Endothelial cell of umbilical vein (primary cell): ENCODE measurements around the gene EEF1G. TPM values are rescaled to one million over a fixed set of nuclear protein-coding genes. Genes with fewer than 3 reads are reported as not detected.
A peak's percentile ranks its signal among the peaks of the same experiment; 100 is the strongest.

Experiments used
- BruUV-seq: library from RNA; stranded (reverse); fragments of 400-500 nt; replicated peaks from 2 replicates; lab custom pipeline; 2021; lab: Mats Ljungman, UMichigan
- CTCF ChIA-PET: fragments of 300-600, 350-600 bp; sonication (Branson Sonifier 250); formaldehyde crosslinking; loops from one replicate; lab custom pipeline; 2021; ENCODE audit warnings: antibody characterized with exemption, inconsistent platforms; lab: Charles Lee
- POLR2A ChIA-PET: fragments of 300-600, 350-600 bp; sonication (Branson Sonifier 250); formaldehyde crosslinking; loops from one replicate; lab custom pipeline; 2021; ENCODE audit warnings: antibody characterized with exemption, inconsistent platforms; lab: Charles Lee
- DNase-seq: peaks from one replicate; pipeline ENCODE4 v3.0.0-alpha.2; 2011; ENCODE audit warnings: low read depth, low spot score
- FAIRE-seq: peaks from 2 replicates; lab custom pipeline; 2011; peaks lifted over from hg19 to GRCh38; lab: Jason Lieb, UNC
- H2AFZ ChIP-seq: 2 replicates; pipeline ENCODE4 v1.6.0; 2012; ENCODE audit warnings: low read depth, low read length, control low read depth, inconsistent platforms
- H3K27ac ChIP-seq: 2 replicates; pipeline ENCODE4 v1.5.1; 2011; ENCODE audit warnings: low read depth, mild to moderate bottlenecking, control low read depth, low read length, moderate library complexity; ENCODE audit not compliant: insufficient read depth
- H3K27me3 ChIP-seq, 2 experiments: 2 replicates each; pipeline versions ENCODE4 v1.6.0 to v1.6.1; 2011; ENCODE audit warnings: low read length in 2 of 2, mixed read lengths in 1 of 2; ENCODE audit not compliant: control insufficient read depth in 2 of 2, insufficient read depth in 2 of 2
- H3K36me3 ChIP-seq, 2 experiments: 2 replicates in 1 of 2; 3 replicates in 1 of 2; pipeline ENCODE4 v1.5.1; 2011; ENCODE audit warnings: low read length in 2 of 2, mild to moderate bottlenecking in 1 of 2, moderate library complexity in 1 of 2; ENCODE audit not compliant: control insufficient read depth in 2 of 2, insufficient read depth in 2 of 2; ENCODE audit errors: extremely low read depth in 1 of 2
- H3K4me1 ChIP-seq: 3 replicates; pipeline ENCODE4 v1.5.1; 2011; ENCODE audit warnings: mild to moderate bottlenecking, low read length; ENCODE audit not compliant: control insufficient read depth, insufficient read depth; ENCODE audit errors: extremely low read depth
- H3K4me2 ChIP-seq: 2 replicates; pipeline ENCODE4 v1.6.1; 2011; ENCODE audit warnings: low read length, control low read depth, mixed read lengths; ENCODE audit not compliant: insufficient read depth
- H3K4me3 ChIP-seq, 3 experiments: fragments of 200-600 bp in 1 of 3; sonication (generic), shearing (Covaris generic) in 1 of 3; replicated peaks in 1 of 3; 2 replicates each; pipeline ENCODE4 v1.5.1; 2011 to 2016; ENCODE audit warnings: control low read depth in 3 of 3, low read length in 3 of 3, mild to moderate bottlenecking in 2 of 3, inconsistent platforms in 1 of 3, low read depth in 1 of 3, moderate library complexity in 1 of 3; ENCODE audit not compliant: insufficient read depth in 1 of 3
- H3K79me2 ChIP-seq: 2 replicates; pipeline ENCODE4 v1.6.0; 2012; ENCODE audit warnings: low read length, inconsistent platforms; ENCODE audit not compliant: control insufficient read depth, insufficient read depth
- H3K9ac ChIP-seq: replicated peaks from 2 replicates; pipeline ENCODE3; 2011; ENCODE audit warnings: low read length, control low read depth; ENCODE audit not compliant: insufficient read depth; ENCODE audit errors: extremely low read depth
- H3K9me1 ChIP-seq: replicated peaks from 3 replicates; pipeline ENCODE4 v1.6.0; 2011; ENCODE audit warnings: mild to moderate bottlenecking, low read length; ENCODE audit not compliant: control insufficient read depth, insufficient read depth; ENCODE audit errors: extremely low read depth
- H3K9me3 ChIP-seq: replicated peaks from 2 replicates; pipeline ENCODE4 v1.5.1; 2012; ENCODE audit warnings: low read length, inconsistent platforms; ENCODE audit not compliant: control insufficient read depth, insufficient read depth
- H4K20me1 ChIP-seq: replicated peaks from 2 replicates; pipeline ENCODE3; 2011; ENCODE audit warnings: mild to moderate bottlenecking, low read length; ENCODE audit not compliant: control insufficient read depth, insufficient read depth; ENCODE audit errors: extremely low read depth
- CTCF ChIP-seq, 2 donors: IDR thresholded peaks; 1 replicate in 1 of 2; 2 replicates in 1 of 2; pipeline ENCODE4 v1.5.1; 2011; ENCODE audit warnings: low read length in 2 of 2, mild to moderate bottlenecking in 2 of 2, moderate library complexity in 2 of 2, control low read depth in 1 of 2, inconsistent platforms in 1 of 2, low read depth in 1 of 2; ENCODE audit not compliant: insufficient read depth in 1 of 2; ENCODE audit errors: extremely low read depth in 1 of 2
- EZH2 ChIP-seq: IDR thresholded peaks from 2 replicates; pipeline ENCODE4 v1.6.1; 2012; ENCODE audit warnings: borderline replicate concordance, low read depth, mild to moderate bottlenecking, moderate library complexity, low read length, inconsistent platforms; ENCODE audit not compliant: severe bottlenecking
- FOS ChIP-seq: IDR thresholded peaks from 2 replicates; pipeline ENCODE4 v1.6.1; 2011; ENCODE audit warnings: mild to moderate bottlenecking, low read length, moderate library complexity, borderline replicate concordance; ENCODE audit not compliant: insufficient read depth
- GATA2 ChIP-seq: IDR thresholded peaks from 2 replicates; pipeline ENCODE4 v1.7.0; 2011; ENCODE audit warnings: low read depth, mild to moderate bottlenecking, moderate library complexity, mixed read lengths, low read length; ENCODE audit not compliant: insufficient read length, insufficient read depth
- JUN ChIP-seq: IDR thresholded peaks from 2 replicates; pipeline ENCODE4 v1.6.1; 2011; ENCODE audit warnings: borderline replicate concordance, low read depth; ENCODE audit not compliant: insufficient read length, insufficient read depth
- MAX ChIP-seq: IDR thresholded peaks from 2 replicates; pipeline ENCODE4 v1.6.1; 2011; ENCODE audit not compliant: insufficient read depth, insufficient read length
- MYC ChIP-seq: IDR thresholded peaks from one replicate; pipeline ENCODE4 v1.6.1; 2011; ENCODE audit warnings: mild to moderate bottlenecking, low read depth, low read length
- POLR2A ChIP-seq: IDR thresholded peaks from 2 replicates; pipeline ENCODE4 v1.6.1; 2012; ENCODE audit warnings: low read depth, mild to moderate bottlenecking, control low read depth, low read length
- POLR2AphosphoS5 ChIP-seq: IDR thresholded peaks from 2 replicates; pipeline ENCODE4 v1.6.1; 2012; ENCODE audit warnings: low read depth, mild to moderate bottlenecking, control low read depth, low read length, moderate library complexity; ENCODE audit not compliant: insufficient read depth
- dilution Hi-C: fragments of 300-500 bp; cut with MboI; formaldehyde crosslinking; loops from one replicate; pipeline ENCODE4 v1.15.0; 2019; ENCODE audit warnings: low sequenced_read_pairs; ENCODE audit not compliant: extremely low pct_ligation_motif_present
- intact Hi-C: fragments of 100-400 bp; cut with micrococcal nuclease; formaldehyde crosslinking; loops from one replicate; pipeline ENCODE4 v1.10.0; 2022
- polyA plus RNA-seq, 4 experiments: library from polyadenylated mRNA; depleted of rRNA in 3 of 4; stranded (reverse) in 3 of 4; unstranded in 1 of 4; fragments of >200 nt; gene quantifications; 2 replicates each; pipeline versions ENCODE4 v1.2.1 to v1.2.3, GENCODE V29; 2011 to 2012; ENCODE audit warnings: missing spikeins in 1 of 4
- total RNA-seq: library from RNA; stranded (reverse); gene quantifications from 2 replicates; pipeline ENCODE4 v1.2.3, GENCODE V29; 2021

Gene EEF1G
- total and polyA plus RNA-seq, 2 donors (not counting 3 experiments of a cell fraction or from before 2014, with no cell fraction given): 1,341 to 2,133 TPM

GRCh38 chr11:62575837-62576236 lies 2.1 kb upstream of the EEF1G start:
- intact Hi-C loops (no loop called here), dilution Hi-C loops (no loop called here)
- Histone ChIP-seq H2AFZ (no peak overlapping the region), H3K27ac (peak overlapping the region; percentile 99), H3K79me2 (peaks cover 48% of the 10 kb centered on the region), H3K4me2 (peak overlapping the region; percentile 62), H3K4me1 (peaks cover 57% of the 10 kb centered on the region), H3K27me3 (no peaks in the 10 kb centered on the region), H4K20me1 (no peaks in the 10 kb centered on the region), H3K9ac (peak overlapping the region; percentile 93), H3K9me1 (no peaks in the 10 kb centered on the region), H3K4me3 (peak overlapping the region in 2 of 3 experiments; percentile 50 to 73), H3K9me3 (no peaks in the 10 kb centered on the region), H3K36me3 (peaks cover 8 to 12% of the 10 kb centered on the region in 2 experiments)
- no peak for DNase-seq
- no TSS peak for BruUV-seq
- TF ChIP-seq MYC (no peak), POLR2A (no peak), MAX (no peak), GATA2 (no peak), FOS (no peak), EZH2 (no peak), JUN (no peak), CTCF (IDR thresholded peaks at IDR 0.05; ENCODE audit: extremely low read depth in 1 of 2, insufficient read depth in 1 of 2, low read depth in 1 of 2, low read length in 2 of 2) (no peak), POLR2AphosphoS5 (no peak)
- no peak for FAIRE-seq
- ChIA-PET CTCF (interaction anchor here (0.8 to 2.8 kb wide), 4 partner anchors 13 to 151 kb away, joined by 3 to 17 read pairs (median 6); partner anchors contain the start of gene TUT1), POLR2A (interaction anchor here (5.7 kb wide), 1 partner anchor 16 kb away, joined by 75 read pairs; the partner anchor contains the start of gene TUT1)
